GM19239 (cell line): ENCODE results near the gene CASP10.
"Not testable (repeated sequence)": the region's sequence is repeated elsewhere in the genome, so short reads cannot be mapped to it uniquely, and the experiment has no call there.

Experiments used
- DNase-seq: peaks from one replicate; pipeline ENCODE4 v3.0.0; 2011; ENCODE audit warnings: low spot score; ENCODE audit not compliant: insufficient read length
- FAIRE-seq: peaks from 2 replicates; lab custom pipeline; 2011; peaks lifted over from hg19 to GRCh38; lab: Jason Lieb, UNC

CASP10 gene

GRCh38 chr2:201182650-201183364 is at the start of gene CASP10:
Gene CASP10 (plus strand): TSS chr2:201183141. CDS start chr2:201185778, 2,637 bp downstream.
- peak; percentile 39 for DNase-seq
- FAIRE-seq, result peak; percentile 95

GRCh38 chr2:201135386-201135785 is 47.6 kb upstream of the CASP10 start:
- peak; percentile 31 for FAIRE-seq
- no peak for DNase-seq

GRCh38 chr2:201136889-201137321 is 46.0 kb upstream of the CASP10 start:
- FAIRE-seq (no peak), DNase-seq (no peak)

GRCh38 chr2:201137505-201138400 is 45.2 kb upstream of the CASP10 start:
- FAIRE-seq, result no peak
- no peak for DNase-seq

- no peak for DNase-seq
Observed at GRCh38 chr2:201138401-201138970, 44.5 kb upstream of the CASP10 start.

GRCh38 chr2:201138986-201139781 is 43.8 kb upstream of the CASP10 start:
- not testable (repeated sequence) for DNase-seq, FAIRE-seq

More at GRCh38 chr2:201138401-201138970, 44.5 kb upstream of the CASP10 start:
- no peak for FAIRE-seq

- no peak for FAIRE-seq
- DNase-seq, result no peak
Observed at GRCh38 chr2:201139836-201140604, 42.9 kb upstream of the CASP10 start.

- DNase-seq, result no peak
- FAIRE-seq, result no peak
Observed at GRCh38 chr2:201144101-201145051, 38.6 kb upstream of the CASP10 start.

- FAIRE-seq (no peak), DNase-seq (no peak)
Observed at GRCh38 chr2:201148434-201148990, 34.4 kb upstream of the CASP10 start.

- DNase-seq, result no peak
- no peak for FAIRE-seq
Observed at GRCh38 chr2:201149064-201149820, 33.7 kb upstream of the CASP10 start.

GRCh38 chr2:201149821-201150165 is 33.1 kb upstream of the CASP10 start:
- FAIRE-seq, result not testable (repeated sequence)

GRCh38 chr2:201150454-201151020 is 32.4 kb upstream of the CASP10 start:
- FAIRE-seq, result no peak
- DNase-seq, result no peak

More at GRCh38 chr2:201149821-201150165, 33.1 kb upstream of the CASP10 start:
- not testable (repeated sequence) for DNase-seq

- DNase-seq (no peak), FAIRE-seq (no peak)
Observed at GRCh38 chr2:201151127-201151981, 31.6 kb upstream of the CASP10 start.

- FAIRE-seq (no peak), DNase-seq (no peak)
Observed at GRCh38 chr2:201152517-201152916, 30.4 kb upstream of the CASP10 start.

- no peak for FAIRE-seq
- no peak for DNase-seq
Observed at GRCh38 chr2:201152999-201153815, 29.7 kb upstream of the CASP10 start.
